ENCODE data around the gene PARVA.

GRCh38 chr11:12531681-12532080, 154.3 kb downstream of the PARVA start:
- TF ChIP-seq, protein P1, sequence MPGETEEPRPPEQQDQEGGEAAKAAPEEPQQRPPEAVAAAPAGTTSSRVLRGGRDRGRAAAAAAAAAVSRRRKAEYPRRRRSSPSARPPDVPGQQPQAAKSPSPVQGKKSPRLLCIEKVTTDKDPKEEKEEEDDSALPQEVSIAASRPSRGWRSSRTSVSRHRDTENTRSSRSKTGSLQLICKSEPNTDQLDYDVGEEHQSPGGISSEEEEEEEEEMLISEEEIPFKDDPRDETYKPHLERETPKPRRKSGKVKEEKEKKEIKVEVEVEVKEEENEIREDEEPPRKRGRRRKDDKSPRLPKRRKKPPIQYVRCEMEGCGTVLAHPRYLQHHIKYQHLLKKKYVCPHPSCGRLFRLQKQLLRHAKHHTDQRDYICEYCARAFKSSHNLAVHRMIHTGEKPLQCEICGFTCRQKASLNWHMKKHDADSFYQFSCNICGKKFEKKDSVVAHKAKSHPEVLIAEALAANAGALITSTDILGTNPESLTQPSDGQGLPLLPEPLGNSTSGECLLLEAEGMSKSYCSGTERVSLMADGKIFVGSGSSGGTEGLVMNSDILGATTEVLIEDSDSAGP (CRISPR knock-in tag; IDR thresholded peaks at IDR 0.05) = no peak
- no peak for TF ChIP-seq MTA3 (IDR thresholded peaks at IDR 0.05; ENCODE audit: borderline replicate concordance)
- no peak for TF ChIP-seq CUX1 (CRISPR knock-in tag; IDR thresholded peaks at IDR 0.05)
- TF ChIP-seq, protein P2, sequence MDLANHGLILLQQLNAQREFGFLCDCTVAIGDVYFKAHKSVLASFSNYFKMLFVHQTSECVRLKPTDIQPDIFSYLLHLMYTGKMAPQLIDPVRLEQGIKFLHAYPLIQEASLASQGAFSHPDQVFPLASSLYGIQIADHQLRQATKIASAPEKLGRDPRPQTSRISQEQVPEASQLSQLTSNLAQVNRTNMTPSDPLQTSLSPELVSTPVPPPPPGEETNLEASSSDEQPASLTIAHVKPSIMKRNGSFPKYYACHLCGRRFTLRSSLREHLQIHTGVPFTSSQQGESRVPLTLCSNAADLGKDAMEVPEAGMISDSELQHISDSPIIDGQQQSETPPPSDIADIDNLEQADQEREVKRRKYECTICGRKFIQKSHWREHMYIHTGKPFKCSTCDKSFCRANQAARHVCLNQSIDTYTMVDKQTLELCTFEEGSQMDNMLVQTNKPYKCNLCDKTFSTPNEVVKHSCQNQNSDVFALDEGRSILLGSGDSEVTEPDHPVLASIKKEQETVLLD (IDR thresholded peaks at IDR 0.05) = no peak
- no peak for TF ChIP-seq CTCF (IDR thresholded peaks at IDR 0.05 in 2 of 3, conservative IDR thresholded peaks at IDR 0.05 in 1 of 3; ENCODE audit: insufficient read depth in 2 of 3, low read depth in 1 of 3, low read length in 3 of 3)
- TF ChIP-seq FOXK1 (CRISPR knock-in tag; IDR thresholded peaks at IDR 0.05; ENCODE audit: borderline replicate concordance) = no peak
- no peak for TF ChIP-seq FOXP1 (CRISPR knock-in tag; IDR thresholded peaks at IDR 0.05)
- no peak for TF ChIP-seq CTCFL (IDR thresholded peaks at IDR 0.05; ENCODE audit: borderline replicate concordance, insufficient read depth, low read depth, low read length, poor library complexity, severe bottlenecking)

Data from K562 (cell line).